ENCODE measurements around the gene POTEM. TPM values are rescaled to one million over a fixed set of nuclear protein-coding genes. Genes with fewer than 3 reads are reported as not detected.
"Not testable (repeated sequence)": the region's sequence is repeated elsewhere in the genome, so short reads cannot be mapped to it uniquely, and the experiment has no call there.

The POTEM gene
- not detected in 2 replicates for total RNA-seq
- long read RNA-seq: 0 reads

GRCh38 chr14:18967134-18967533 is at the start of gene POTEM:
Gene POTEM (plus strand): TSS chr14:18967434. CDS start chr14:18967486, 52 bp downstream.
- not testable (repeated sequence) for H3K9me3 Mint-ChIP-seq (ENCODE audit: unreplicated experiment)

GRCh38 chr14:18918345-18918744 is 48.9 kb upstream of the POTEM start:
- not testable (repeated sequence) for DNase-seq (ENCODE audit: extremely low spot score, unreplicated experiment); H3K4me1 Mint-ChIP-seq (ENCODE audit: unreplicated experiment); H3K9me3 Mint-ChIP-seq (ENCODE audit: unreplicated experiment); H3K27ac Mint-ChIP-seq (ENCODE audit: unreplicated experiment); H3K4me3 Mint-ChIP-seq (ENCODE audit: unreplicated experiment); H3K36me3 Mint-ChIP-seq (ENCODE audit: unreplicated experiment); H3K27me3 Mint-ChIP-seq (ENCODE audit: unreplicated experiment)

More at GRCh38 chr14:18967134-18967533, at the start of gene POTEM:
- not testable (repeated sequence) for H3K27ac Mint-ChIP-seq (ENCODE audit: unreplicated experiment); H3K4me3 Mint-ChIP-seq (ENCODE audit: unreplicated experiment); DNase-seq (ENCODE audit: extremely low spot score, unreplicated experiment); H3K4me1 Mint-ChIP-seq (ENCODE audit: unreplicated experiment); H3K36me3 Mint-ChIP-seq (ENCODE audit: unreplicated experiment); H3K27me3 Mint-ChIP-seq (ENCODE audit: unreplicated experiment)

GRCh38 chr14:18920052-18920451 is 47.2 kb upstream of the POTEM start:
- not testable (repeated sequence) for H3K4me1 Mint-ChIP-seq (ENCODE audit: unreplicated experiment); H3K9me3 Mint-ChIP-seq (ENCODE audit: unreplicated experiment); H3K27ac Mint-ChIP-seq (ENCODE audit: unreplicated experiment); H3K36me3 Mint-ChIP-seq (ENCODE audit: unreplicated experiment); DNase-seq (ENCODE audit: extremely low spot score, unreplicated experiment); H3K4me3 Mint-ChIP-seq (ENCODE audit: unreplicated experiment); H3K27me3 Mint-ChIP-seq (ENCODE audit: unreplicated experiment)

GRCh38 chr14:18921055-18921701 is 46.1 kb upstream of the POTEM start:
- DNase-seq (ENCODE audit: extremely low spot score, unreplicated experiment); H3K27ac Mint-ChIP-seq (ENCODE audit: unreplicated experiment); H3K36me3 Mint-ChIP-seq (ENCODE audit: unreplicated experiment); H3K27me3 Mint-ChIP-seq (ENCODE audit: unreplicated experiment); H3K4me3 Mint-ChIP-seq (ENCODE audit: unreplicated experiment); H3K9me3 Mint-ChIP-seq (ENCODE audit: unreplicated experiment); H3K4me1 Mint-ChIP-seq (ENCODE audit: unreplicated experiment): not testable (repeated sequence)

- H3K9me3 Mint-ChIP-seq (ENCODE audit: unreplicated experiment); H3K4me1 Mint-ChIP-seq (ENCODE audit: unreplicated experiment); DNase-seq (ENCODE audit: extremely low spot score, unreplicated experiment); H3K4me3 Mint-ChIP-seq (ENCODE audit: unreplicated experiment); H3K36me3 Mint-ChIP-seq (ENCODE audit: unreplicated experiment); H3K27ac Mint-ChIP-seq (ENCODE audit: unreplicated experiment); H3K27me3 Mint-ChIP-seq (ENCODE audit: unreplicated experiment): not testable (repeated sequence)
These were observed 30.4 kb upstream of the POTEM start for GRCh38 chr14:18936848-18937247.

- not testable (repeated sequence) for H3K9me3 Mint-ChIP-seq (ENCODE audit: unreplicated experiment); DNase-seq (ENCODE audit: extremely low spot score, unreplicated experiment); H3K4me3 Mint-ChIP-seq (ENCODE audit: unreplicated experiment); H3K4me1 Mint-ChIP-seq (ENCODE audit: unreplicated experiment); H3K36me3 Mint-ChIP-seq (ENCODE audit: unreplicated experiment); H3K27me3 Mint-ChIP-seq (ENCODE audit: unreplicated experiment); H3K27ac Mint-ChIP-seq (ENCODE audit: unreplicated experiment)
These were observed 28.5 kb upstream of the POTEM start for GRCh38 chr14:18938733-18939132.

GRCh38 chr14:18949939-18950338 is 17.3 kb upstream of the POTEM start:
- H3K36me3 Mint-ChIP-seq (ENCODE audit: unreplicated experiment); H3K4me3 Mint-ChIP-seq (ENCODE audit: unreplicated experiment); H3K27ac Mint-ChIP-seq (ENCODE audit: unreplicated experiment); DNase-seq (ENCODE audit: extremely low spot score, unreplicated experiment); H3K9me3 Mint-ChIP-seq (ENCODE audit: unreplicated experiment); H3K4me1 Mint-ChIP-seq (ENCODE audit: unreplicated experiment); H3K27me3 Mint-ChIP-seq (ENCODE audit: unreplicated experiment): not testable (repeated sequence)

GRCh38 chr14:18953085-18953484 is 14.1 kb upstream of the POTEM start:
- H3K36me3 Mint-ChIP-seq (ENCODE audit: unreplicated experiment); H3K27me3 Mint-ChIP-seq (ENCODE audit: unreplicated experiment); H3K4me3 Mint-ChIP-seq (ENCODE audit: unreplicated experiment); H3K4me1 Mint-ChIP-seq (ENCODE audit: unreplicated experiment); H3K27ac Mint-ChIP-seq (ENCODE audit: unreplicated experiment); H3K9me3 Mint-ChIP-seq (ENCODE audit: unreplicated experiment): not testable (repeated sequence)
- DNase-seq (ENCODE audit: extremely low spot score, unreplicated experiment): peak; percentile 90

- not testable (repeated sequence) for DNase-seq (ENCODE audit: extremely low spot score, unreplicated experiment); H3K4me1 Mint-ChIP-seq (ENCODE audit: unreplicated experiment); H3K27ac Mint-ChIP-seq (ENCODE audit: unreplicated experiment); H3K9me3 Mint-ChIP-seq (ENCODE audit: unreplicated experiment); H3K36me3 Mint-ChIP-seq (ENCODE audit: unreplicated experiment); H3K27me3 Mint-ChIP-seq (ENCODE audit: unreplicated experiment); H3K4me3 Mint-ChIP-seq (ENCODE audit: unreplicated experiment)
These were observed 11.4 kb upstream of the POTEM start for GRCh38 chr14:18955816-18956215.

- H3K9me3 Mint-ChIP-seq (ENCODE audit: unreplicated experiment); H3K36me3 Mint-ChIP-seq (ENCODE audit: unreplicated experiment); H3K27me3 Mint-ChIP-seq (ENCODE audit: unreplicated experiment); H3K4me3 Mint-ChIP-seq (ENCODE audit: unreplicated experiment); H3K27ac Mint-ChIP-seq (ENCODE audit: unreplicated experiment); H3K4me1 Mint-ChIP-seq (ENCODE audit: unreplicated experiment); DNase-seq (ENCODE audit: extremely low spot score, unreplicated experiment): not testable (repeated sequence)
These were observed 5.7 kb upstream of the POTEM start for GRCh38 chr14:18961576-18961975.

- not testable (repeated sequence) for H3K27me3 Mint-ChIP-seq (ENCODE audit: unreplicated experiment); H3K36me3 Mint-ChIP-seq (ENCODE audit: unreplicated experiment)
These were observed 5.1 kb upstream of the POTEM start for GRCh38 chr14:18962143-18962542.

GRCh38 chr14:18963276-18963675 is 4.0 kb upstream of the POTEM start:
- H3K36me3 Mint-ChIP-seq (ENCODE audit: unreplicated experiment); H3K27ac Mint-ChIP-seq (ENCODE audit: unreplicated experiment); DNase-seq (ENCODE audit: extremely low spot score, unreplicated experiment); H3K9me3 Mint-ChIP-seq (ENCODE audit: unreplicated experiment); H3K4me3 Mint-ChIP-seq (ENCODE audit: unreplicated experiment); H3K27me3 Mint-ChIP-seq (ENCODE audit: unreplicated experiment); H3K4me1 Mint-ChIP-seq (ENCODE audit: unreplicated experiment): not testable (repeated sequence)

More at GRCh38 chr14:18962143-18962542, 5.1 kb upstream of the POTEM start:
- H3K27ac Mint-ChIP-seq (ENCODE audit: unreplicated experiment); H3K9me3 Mint-ChIP-seq (ENCODE audit: unreplicated experiment); H3K4me3 Mint-ChIP-seq (ENCODE audit: unreplicated experiment); DNase-seq (ENCODE audit: extremely low spot score, unreplicated experiment); H3K4me1 Mint-ChIP-seq (ENCODE audit: unreplicated experiment): not testable (repeated sequence)

GRCh38 chr14:18964878-18965277 is 2.4 kb upstream of the POTEM start:
- H3K36me3 Mint-ChIP-seq (ENCODE audit: unreplicated experiment); H3K4me3 Mint-ChIP-seq (ENCODE audit: unreplicated experiment); H3K27me3 Mint-ChIP-seq (ENCODE audit: unreplicated experiment); DNase-seq (ENCODE audit: extremely low spot score, unreplicated experiment); H3K4me1 Mint-ChIP-seq (ENCODE audit: unreplicated experiment); H3K9me3 Mint-ChIP-seq (ENCODE audit: unreplicated experiment); H3K27ac Mint-ChIP-seq (ENCODE audit: unreplicated experiment): not testable (repeated sequence)

Data from osteocyte (in vitro differentiated cells).